HG02610 (cell line): Measurements from ENCODE around the gene MALAT1.
"Not testable (repeated sequence)": the region's sequence is repeated elsewhere in the genome, so short reads cannot be mapped to it uniquely, and the experiment has no call there.

ENCODE experiments used
- ATAC-seq: cut with Tn5 transposase; IDR thresholded peaks from one replicate; pipeline ENCODE4 v1.9.1; 2021; ENCODE audit warnings: mild to moderate bottlenecking, moderate library complexity; ENCODE audit not compliant: unreplicated experiment

MALAT1 gene

GRCh38 chr11:65516135-65516968 lies 17.5 kb downstream of the MALAT1 start:
- ATAC-seq: no peak

GRCh38 chr11:65518941-65519549 lies 20.2 kb downstream of the MALAT1 start:
- ATAC-seq: not testable (repeated sequence)

- ATAC-seq: not testable (repeated sequence)
Measured at GRCh38 chr11:65521777-65522521, 23.1 kb downstream of the MALAT1 start.

GRCh38 chr11:65522718-65523630 lies 24.1 kb downstream of the MALAT1 start:
- not testable (repeated sequence) for ATAC-seq

- ATAC-seq: not testable (repeated sequence)
Measured at GRCh38 chr11:65523631-65523968, 24.8 kb downstream of the MALAT1 start.

- no peak for ATAC-seq
Measured at GRCh38 chr11:65524014-65524740, 25.3 kb downstream of the MALAT1 start.

GRCh38 chr11:65524741-65525545 lies 26.1 kb downstream of the MALAT1 start, which contains the start of gene SCYL1:
Gene SCYL1 (plus strand): TSS chr11:65525083. CDS start chr11:65525154, 71 bp downstream.
- ATAC-seq: peak; percentile 60

- no peak for ATAC-seq
Measured at GRCh38 chr11:65525546-65526480, 27.0 kb downstream of the MALAT1 start.

- no peak for ATAC-seq
Measured at GRCh38 chr11:65526744-65527143, 27.9 kb downstream of the MALAT1 start.

GRCh38 chr11:65528819-65529350 lies 30.0 kb downstream of the MALAT1 start:
- no peak for ATAC-seq

GRCh38 chr11:65529475-65530156 lies 30.8 kb downstream of the MALAT1 start:
- ATAC-seq: no peak

GRCh38 chr11:65530157-65530496 lies 31.3 kb downstream of the MALAT1 start:
- ATAC-seq: no peak

- no peak for ATAC-seq
Measured at GRCh38 chr11:65532388-65533064, 33.7 kb downstream of the MALAT1 start.

- no peak for ATAC-seq
Measured at GRCh38 chr11:65535102-65535501, 36.3 kb downstream of the MALAT1 start.

- no peak for ATAC-seq
Measured at GRCh38 chr11:65536412-65537295, 37.8 kb downstream of the MALAT1 start.

GRCh38 chr11:65537296-65537597 lies 38.4 kb downstream of the MALAT1 start:
- ATAC-seq: no peak
